GM21360 (cell line): ENCODE data around the gene AUTS2.

ENCODE experiments used
- ATAC-seq: cut with Tn5 transposase; IDR thresholded peaks from one replicate; pipeline ENCODE4 v1.9.1; 2021; ENCODE audit warnings: mild to moderate bottlenecking, moderate library complexity; ENCODE audit not compliant: unreplicated experiment

The AUTS2 gene

DNA sequence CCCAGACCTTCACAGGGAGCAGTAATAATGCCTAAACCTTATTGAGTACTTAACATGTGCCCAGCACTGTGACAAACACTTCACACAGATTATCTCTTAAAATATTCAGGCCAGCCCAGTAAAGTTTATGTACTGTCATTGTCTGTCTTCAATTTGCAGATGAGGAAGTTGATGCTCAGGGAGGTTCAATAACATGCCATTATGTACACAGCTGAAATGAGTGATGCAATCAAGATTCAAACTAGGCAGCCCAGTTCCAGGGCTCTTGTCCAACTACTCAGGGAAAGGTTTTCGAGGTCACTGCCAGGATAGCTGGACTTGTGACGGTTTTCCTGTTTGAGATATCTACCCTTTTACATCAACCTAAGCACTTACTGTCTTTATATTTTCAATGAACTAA, 56.1 kb downstream of the AUTS2 start:
- no peak for ATAC-seq

DNA sequence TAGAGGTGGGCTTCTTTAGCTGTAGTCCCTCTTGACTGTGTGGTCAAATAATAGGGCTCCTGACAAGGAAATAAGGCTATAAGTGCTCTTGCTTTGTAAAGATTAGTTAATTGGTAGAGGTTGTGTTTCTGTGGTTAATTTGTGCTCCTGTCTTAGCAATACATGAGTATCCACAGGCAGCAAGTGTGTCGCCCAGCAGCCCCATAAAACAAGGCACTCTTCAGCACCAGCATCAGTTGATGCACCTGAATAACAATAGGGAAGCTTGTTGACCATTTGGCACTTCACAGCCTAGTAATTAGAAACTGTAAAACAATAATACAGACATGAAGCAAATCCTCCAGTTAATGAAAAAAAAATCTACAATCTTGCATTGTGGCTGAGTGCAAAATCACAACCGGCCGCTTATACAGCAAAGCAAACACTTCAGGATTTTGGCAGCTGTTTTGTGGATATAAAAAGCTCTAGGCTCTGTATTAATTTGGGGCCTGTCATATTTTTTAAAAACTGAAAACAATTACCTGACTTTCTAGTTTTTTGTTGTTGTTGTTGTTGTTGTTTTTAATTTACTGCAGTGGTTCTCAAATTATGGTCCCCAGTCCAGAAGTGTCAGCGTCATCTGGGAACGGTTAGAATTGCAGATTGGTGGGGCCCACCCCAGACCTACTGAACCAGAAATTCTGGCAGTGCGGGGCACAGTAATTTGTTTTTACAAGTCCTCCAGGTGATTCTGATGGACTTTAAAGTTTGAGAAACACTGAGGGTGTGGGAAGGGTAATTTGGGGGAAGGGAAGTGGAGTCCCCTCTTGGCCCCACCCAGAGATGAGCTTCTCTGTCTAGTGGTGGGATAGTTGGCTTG, 56.8 kb downstream of the AUTS2 start:
- no peak for ATAC-seq

DNA sequence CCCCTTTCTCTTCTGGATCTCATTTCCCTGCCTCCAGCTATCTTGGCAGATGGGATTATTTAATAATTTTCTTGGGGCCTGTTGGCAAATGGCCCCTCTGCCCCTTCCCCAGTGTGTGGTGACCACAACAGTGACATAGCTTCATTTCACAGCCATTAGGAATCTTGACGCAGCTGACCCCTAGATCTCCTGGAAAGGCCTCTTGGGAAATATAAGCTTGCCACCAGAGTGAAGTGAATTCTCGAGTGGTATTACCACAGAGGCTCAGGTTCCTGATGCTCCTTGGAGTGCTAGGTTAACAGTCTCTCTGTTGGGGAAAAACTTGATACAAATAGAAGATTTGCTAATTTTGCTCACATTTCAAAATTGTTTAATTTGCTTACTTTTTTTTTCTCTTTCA, 57.8 kb downstream of the AUTS2 start:
- ATAC-seq: no peak

DNA sequence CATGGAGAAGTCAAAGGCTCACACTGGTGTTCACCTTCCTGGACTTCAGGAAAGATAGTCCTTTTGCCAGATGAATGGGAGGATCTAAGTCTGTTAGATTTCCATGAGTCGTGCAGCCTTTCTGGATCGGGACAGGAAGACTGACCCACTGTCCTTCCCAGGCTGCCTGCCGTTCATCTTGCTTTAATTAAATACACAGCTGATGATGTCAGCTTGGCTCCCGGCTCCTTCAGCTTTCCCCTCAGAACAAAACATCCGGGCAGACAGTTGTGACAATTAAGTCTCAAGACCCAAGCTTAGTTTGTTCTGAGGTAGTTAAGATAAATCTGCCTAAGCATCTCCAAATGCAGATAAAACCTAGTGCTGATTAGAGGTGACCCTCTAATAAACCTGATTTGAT, 58.6 kb downstream of the AUTS2 start:
- ATAC-seq: no peak

DNA sequence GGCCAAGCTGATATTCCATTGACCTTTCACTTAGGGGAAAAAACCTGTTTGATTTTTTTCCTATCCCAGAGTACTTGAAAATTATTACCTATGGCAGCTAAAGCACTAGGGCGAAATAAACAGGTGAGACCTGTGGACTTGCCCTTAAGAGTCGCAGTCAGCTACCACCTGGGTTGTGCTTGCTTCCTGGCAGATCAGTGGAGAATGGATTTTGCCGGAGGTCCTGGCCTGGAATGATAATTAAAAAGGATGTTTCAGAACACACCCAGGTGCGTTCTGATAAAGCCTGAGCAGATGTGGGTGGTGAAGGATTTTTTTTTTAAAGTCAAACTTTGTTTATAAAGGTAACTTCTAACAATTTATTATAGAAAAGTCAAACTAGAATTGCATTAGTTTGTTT, 59.1 kb downstream of the AUTS2 start:
- no peak for ATAC-seq

DNA sequence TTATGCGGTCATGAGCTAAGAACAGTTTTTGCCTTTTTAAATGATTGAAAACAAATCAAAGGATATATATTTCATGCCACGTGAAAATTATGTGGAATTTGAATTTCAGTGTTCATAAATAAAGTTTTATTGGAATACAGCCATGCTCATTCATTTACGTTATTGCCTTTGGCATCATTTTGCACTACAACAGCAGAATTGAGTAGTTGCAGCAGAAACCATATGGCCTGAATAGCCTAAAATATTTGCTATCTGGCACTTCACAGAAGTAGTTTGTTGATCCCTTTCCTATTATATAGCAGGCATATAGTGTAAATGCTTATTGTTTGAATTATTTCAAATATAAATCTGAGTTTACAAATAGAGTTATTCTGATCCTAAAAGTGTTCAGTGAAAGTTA, 59.7 kb downstream of the AUTS2 start:
- ATAC-seq: no peak

DNA sequence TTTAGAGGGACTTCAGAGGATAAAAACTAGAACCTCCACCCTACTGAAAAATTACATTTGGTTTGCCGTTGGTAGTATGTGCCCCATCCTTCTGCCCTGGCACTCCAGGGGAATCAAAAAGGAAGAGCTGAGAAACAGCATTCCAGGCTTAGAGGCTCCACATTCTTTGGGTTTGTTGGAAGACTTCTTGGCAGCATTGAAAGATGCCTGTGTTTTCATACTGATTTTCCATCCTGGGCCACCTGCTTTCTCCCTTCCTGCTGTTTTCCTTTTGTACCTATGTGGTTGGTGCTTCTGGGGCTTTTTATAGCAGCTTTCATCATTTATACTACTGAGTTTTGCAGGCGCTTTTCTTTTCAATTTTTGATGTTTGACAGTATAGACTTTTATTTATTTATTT, 61.7 kb downstream of the AUTS2 start:
- no peak for ATAC-seq

DNA sequence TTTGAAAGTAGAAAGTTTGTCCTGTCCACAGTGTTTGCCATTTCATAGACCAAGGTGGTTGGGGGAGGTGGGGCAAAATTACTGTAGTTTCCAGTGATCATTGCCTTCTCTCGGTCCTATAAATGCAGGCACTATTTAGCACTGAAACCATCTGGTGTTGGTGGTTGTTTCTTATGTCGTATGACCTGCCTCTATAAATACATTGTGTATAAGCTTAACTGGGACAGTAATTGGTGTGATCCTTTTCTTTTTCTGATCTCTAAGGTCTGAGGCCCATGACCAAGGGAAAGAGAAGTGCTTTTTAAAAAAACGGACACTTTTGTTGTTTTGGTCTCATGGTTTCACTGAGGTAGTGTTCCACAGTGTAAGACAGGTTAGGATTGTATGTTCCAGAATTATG, 63.1 kb downstream of the AUTS2 start:
- peak; percentile 66 for ATAC-seq

DNA sequence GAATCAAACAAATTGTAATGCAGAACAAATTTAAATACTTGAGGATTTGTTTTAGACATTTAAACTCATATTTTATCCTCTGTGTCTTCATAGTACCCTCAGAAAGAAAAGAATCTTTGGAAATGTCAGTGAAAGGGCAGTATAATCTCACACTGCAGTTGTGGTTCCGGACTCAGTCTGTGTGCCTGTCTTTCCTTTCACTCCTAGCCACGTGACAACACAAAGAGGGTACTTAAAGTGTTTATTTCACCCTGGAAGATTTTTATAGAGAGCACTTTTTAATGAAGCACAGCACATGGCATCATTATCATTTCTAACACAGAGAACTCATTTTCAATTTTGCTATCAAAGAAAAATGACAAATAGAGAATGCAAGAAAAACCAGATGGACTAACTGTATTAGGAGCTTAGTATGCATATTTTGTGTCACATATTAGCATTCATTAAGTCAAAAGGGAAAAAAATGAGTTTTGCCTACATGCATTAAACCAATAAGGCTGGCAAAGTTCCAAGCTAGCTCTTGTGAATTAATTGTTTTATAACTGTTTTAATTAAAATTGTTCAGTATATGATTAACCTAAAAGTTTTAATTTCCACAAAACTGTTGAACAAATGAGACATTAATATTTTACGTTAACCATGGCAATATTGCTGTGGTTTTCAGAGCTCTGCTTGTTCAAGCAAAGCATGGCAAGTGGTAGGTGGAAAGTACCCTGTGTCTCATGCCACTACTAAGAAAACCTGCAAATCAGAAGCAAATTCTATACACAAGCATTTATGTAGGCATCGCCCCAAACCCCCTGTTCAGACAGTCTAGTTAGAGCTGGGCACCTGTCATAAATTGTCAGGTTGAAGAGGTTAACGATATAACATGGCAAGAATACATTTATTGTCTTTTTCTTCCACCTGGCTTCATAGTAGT, 65.9 kb downstream of the AUTS2 start:
- peak; percentile 44 for ATAC-seq

DNA sequence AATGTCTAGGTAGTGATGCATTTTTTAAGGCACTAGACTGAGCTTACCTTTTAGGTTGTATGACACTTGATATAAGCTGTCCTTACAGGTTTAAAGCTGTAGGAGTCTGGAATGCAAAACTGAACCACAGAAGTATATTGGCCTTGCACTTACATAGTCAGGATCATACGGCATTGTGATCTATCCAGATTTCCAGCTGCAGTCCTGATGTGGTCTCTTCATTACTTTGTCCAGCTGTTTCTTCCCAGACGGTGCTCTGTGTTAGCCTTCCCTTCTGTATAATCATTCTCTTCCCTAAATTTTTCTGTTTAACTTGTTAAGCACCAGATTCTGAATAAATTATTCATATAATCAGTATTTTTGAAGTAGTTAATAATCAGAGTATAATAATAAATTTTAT, 67.1 kb downstream of the AUTS2 start:
- ATAC-seq: no peak

DNA sequence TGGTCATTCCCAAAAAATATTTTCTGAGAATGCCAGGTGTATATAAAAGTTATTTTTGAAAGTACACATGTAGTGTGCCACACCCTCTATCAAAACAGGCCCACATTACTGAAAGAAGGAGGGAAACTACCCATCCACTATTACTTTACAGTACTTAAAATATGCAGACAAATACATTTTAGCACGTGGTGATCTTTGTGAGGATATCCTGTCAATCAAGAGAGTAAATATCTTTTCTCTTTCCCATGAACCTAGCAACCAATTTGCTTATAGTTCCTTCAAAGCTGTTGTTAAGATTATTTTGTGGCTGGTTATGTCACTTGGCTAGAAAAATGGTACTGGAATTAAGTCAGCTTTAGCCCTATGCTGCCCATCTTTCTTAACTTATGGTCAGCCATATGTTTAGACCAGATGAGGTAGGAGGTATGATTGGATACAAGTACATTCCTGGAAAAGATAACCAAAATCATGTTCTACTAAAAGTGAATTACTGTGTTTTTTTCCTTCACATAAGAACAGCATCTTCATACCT, 70.1 kb downstream of the AUTS2 start:
- no peak for ATAC-seq

DNA sequence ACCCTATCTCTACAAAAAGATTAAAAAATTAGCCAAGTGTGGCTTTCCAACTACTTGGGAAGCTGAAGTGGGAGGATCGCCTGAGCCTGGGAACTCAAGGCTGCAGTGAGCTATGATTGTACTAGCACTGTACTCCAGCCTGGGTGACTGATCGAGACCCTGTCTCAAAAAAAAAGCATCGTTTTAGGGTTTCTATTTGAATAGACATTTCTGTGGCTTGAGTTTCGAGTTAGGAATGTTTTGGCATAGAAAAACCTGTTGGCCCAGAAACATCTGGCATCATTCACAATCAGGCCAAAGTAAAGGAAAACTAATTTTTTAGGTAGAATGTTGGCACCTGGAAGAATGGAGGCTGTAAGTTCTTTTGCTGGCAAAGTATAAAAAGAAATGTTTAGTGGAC, 72.4 kb downstream of the AUTS2 start:
- no peak for ATAC-seq

DNA sequence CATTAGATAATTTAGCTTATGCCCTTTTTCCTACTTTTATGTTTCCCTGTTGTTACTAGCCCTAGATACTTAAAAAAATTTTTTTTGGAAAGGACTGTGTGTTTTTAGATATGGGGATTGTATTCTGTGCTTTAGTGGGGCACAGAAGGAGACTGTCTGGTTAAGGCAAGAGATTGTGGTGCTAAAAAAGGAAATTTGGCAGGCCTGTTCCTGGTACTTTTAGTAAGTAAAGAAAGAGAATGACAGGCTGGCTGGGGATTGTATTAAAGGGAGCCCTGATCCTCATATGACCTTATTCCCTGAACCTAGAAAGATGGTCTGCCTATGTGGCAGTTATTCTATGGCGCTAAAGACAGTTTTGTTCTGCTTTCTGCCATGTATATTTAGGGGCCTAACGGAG, 74.8 kb downstream of the AUTS2 start:
- no peak for ATAC-seq

DNA sequence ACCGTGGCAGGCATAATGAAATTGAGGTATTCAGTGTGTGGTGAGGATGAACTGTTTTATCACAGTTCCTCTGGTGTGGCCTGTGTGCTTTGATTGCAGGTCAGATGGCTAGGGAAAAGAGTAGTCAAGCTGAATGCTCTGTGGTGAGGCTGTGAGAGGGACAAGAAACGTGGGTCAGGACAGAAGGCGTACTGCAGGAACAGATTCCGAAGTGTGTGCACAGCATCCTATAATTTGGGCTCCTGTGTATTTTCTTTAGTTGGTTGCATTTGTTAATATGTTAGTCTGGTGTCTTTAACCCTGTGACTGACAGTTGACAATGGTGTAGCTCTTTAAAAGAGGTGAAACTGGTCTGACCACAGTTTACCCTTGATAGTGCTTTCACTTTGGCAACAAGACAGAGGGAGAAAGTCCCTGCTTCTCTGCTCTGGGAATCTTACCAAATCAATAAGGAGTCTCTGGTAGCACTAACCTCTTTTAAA, 76.5 kb downstream of the AUTS2 start:
- peak; percentile 70 for ATAC-seq

DNA sequence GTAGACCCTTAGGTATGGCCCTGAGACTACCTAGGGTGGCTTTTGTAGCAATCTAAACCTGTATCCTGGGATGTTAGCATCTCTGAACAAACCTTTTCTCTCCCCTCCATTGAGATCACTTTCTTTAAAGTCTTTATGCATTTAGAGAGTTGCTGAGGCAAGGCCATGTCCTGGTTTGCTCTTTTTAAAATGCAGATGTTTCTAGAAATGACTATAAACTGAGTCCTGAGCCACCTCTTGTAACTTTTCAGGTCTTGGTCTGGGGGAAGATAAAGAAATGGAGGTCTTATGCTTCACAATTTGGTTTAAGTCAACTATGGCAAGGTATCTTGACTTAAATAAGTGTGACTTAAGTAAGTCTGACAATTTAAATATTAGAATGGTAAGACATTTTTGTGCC, 78.0 kb downstream of the AUTS2 start:
- no peak for ATAC-seq

DNA sequence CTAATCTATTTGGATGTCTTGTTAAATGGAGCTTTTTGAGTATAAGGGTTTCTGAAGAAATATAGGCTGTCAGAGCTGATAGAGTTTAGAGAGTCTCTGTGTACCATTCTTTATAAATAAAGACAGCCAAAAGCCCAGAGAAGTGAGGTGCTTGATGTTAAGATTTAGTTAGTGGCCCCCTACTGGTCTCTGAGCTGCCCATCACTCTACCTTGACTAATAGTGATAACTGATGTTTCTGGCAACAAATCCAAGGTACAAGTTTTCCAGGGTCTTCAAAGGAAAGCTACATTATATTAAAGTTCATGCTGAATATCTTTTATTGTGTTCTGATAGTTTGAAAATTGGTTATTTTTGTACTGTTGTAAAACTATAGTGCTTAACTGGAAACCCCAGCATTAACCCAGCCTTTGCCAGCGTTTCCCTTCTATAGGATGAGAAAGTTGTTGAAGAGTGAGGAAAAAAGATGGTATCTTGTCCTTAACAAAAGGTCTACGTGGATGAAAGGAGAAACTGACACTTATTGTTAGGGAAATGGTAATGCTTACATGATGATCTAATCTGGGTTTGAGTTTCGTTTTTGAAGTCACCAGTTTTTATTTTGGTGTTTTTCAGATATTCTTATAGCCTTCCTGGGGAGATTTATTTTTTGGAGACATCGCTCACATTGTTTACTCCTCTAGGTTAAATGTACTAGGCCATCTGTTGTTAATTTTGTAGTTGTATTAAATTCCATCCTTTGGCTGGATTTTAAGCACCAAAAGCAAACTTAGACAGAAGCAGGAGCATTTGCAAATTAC, 79.0 kb downstream of the AUTS2 start:
- no peak for ATAC-seq

DNA sequence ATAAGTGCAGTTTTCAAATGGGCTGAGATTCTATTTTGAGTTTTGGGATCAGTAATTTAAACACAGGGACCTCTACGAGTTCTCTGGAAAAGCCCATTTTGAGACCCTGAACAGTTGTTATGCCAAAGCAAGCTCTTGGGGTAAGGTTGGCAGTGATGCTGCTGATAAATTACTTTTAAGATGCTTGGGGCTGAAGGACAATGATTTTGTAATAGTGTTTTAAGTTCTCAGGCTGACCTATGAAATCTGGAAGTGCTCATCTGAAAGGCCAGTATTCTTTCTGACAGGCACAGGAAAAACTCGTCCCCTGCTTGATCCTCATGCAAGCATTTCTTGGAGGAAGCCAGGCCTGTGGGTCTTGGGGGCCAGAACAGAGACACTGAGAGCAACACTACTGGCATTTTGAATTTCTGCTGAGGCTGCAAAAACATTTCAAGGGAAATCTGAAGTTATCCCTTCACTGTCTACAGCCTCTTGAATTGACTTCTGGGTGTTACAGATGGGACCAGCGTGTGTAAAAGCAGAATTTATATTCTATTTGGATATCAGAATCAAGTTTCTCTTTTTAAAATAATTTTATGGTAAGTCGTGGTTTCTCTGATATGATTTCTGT, 79.7 kb downstream of the AUTS2 start:
- ATAC-seq: no peak

DNA sequence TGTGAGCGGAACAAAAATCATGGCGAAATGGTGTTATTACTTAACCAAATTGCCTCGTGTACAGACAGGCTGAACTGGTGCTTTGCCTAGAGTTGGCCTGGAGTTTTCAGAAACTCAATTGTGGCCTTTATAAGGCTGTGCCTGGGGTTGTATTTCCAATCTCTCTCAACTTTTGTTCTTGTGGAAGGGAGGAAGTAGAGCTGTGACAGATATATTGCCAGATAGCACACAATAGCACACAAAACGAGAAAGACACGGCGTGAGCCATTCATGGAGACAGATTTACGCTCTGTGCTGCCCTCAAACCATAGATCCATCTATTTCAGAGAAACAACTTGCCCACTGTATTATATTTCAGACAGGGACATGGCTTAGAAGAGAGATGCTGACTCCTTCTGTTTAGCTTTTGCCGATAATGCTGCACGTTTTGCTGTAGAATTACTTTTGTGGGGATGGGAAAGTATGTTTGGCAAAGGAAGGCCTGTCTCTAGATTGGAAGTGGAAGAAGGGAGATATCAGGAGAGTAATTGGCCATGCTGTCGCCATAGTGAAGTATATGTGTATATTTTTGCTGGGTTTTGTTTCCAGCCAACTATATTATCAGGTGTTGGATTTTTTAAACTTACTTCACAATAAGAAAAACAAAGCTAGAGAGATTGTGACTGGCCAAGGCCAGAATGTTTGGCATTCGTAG, 80.4 kb downstream of the AUTS2 start:
- ATAC-seq: no peak

DNA sequence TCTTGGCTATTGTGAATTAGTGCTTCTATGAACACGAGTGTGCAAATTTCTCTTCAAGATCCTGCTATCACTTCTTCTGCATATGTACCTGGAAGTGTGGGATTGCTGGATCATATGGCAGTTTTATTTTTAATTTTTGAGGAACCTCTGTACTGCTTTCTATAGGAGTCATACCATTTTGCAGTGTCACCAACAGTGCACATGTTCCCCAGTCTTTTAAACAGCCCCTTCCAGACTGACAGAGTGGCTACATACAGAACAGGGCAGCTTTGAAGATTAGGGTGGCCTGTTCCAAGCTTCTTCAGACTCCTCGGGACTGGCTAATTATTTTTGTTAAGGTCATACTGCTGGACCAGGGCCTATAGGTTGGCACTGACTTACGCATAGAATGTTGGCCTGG, 82.9 kb downstream of the AUTS2 start:
- no peak for ATAC-seq

DNA sequence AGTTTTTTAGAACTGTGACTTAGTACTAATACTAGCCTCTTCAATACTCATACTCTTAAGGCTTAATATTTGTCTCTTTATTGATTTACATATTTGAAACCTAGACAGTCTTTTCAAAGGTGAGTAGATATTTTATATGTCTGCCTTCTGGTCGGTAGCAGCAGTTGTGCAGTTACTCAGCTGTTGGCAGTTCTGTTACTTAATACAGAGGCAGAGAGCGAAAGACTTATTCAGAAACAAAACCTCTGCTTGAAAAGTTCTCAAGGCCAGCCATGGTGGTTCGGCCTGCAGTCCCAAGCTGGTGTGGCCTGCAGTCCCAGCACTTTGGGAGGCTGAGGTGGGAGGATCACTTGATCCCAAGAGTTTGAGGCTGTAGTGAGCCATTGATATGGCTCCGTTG, 84.2 kb downstream of the AUTS2 start:
- ATAC-seq: peak; percentile 25
